OCI-LY7 (cell line): ENCODE results near the gene EIF5A2.

Experiments used
- CTCF ChIP-seq: fragments of 200-600 bp; sonication (generic); conservative IDR thresholded peaks from 2 replicates; pipeline ENCODE4 v1.5.1; 2014; ENCODE audit warnings: mild to moderate bottlenecking, antibody characterized with exemption, low read length, moderate library complexity, mixed read lengths
- EZH2phosphoT487 ChIP-seq: fragments of 200-600 bp; sonication (generic); IDR thresholded peaks from 2 replicates; pipeline ENCODE4 v1.6.1; 2018; ENCODE audit warnings: low read depth, borderline replicate concordance, mild to moderate bottlenecking, mixed run types, antibody characterized with exemption, low read length, moderate library complexity, mixed read lengths

- TF ChIP-seq CTCF: no peak
- TF ChIP-seq EZH2phosphoT487: no peak
These were observed 701 bp downstream of the EIF5A2 start for GRCh38 chr3:170907637-170908234.
